Hematopoietic multipotent progenitor cell (in vitro differentiated cells): Measurements from ENCODE around the gene AGTR1. TPM values are rescaled to one million over a fixed set of nuclear protein-coding genes. Genes with fewer than 3 reads are reported as not detected.
"Not testable (repeated sequence)": the region's sequence is repeated elsewhere in the genome, so short reads cannot be mapped to it uniquely, and the experiment has no call there.

Source experiments
- DNase-seq, 3 donors: peaks; one replicate each; pipeline ENCODE4 v3.0.0-alpha.2; 2011 to 2015; ENCODE audit warnings: low read depth in 2 of 3, low spot score in 2 of 3
- total RNA-seq: library from RNA; depleted of rRNA; stranded (reverse); fragments of >200 nt; gene quantifications from one replicate; pipeline ENCODE4 v1.2.3, GENCODE V29; 2012

Gene AGTR1
- total RNA-seq, 1 donor = not detected

DNA sequence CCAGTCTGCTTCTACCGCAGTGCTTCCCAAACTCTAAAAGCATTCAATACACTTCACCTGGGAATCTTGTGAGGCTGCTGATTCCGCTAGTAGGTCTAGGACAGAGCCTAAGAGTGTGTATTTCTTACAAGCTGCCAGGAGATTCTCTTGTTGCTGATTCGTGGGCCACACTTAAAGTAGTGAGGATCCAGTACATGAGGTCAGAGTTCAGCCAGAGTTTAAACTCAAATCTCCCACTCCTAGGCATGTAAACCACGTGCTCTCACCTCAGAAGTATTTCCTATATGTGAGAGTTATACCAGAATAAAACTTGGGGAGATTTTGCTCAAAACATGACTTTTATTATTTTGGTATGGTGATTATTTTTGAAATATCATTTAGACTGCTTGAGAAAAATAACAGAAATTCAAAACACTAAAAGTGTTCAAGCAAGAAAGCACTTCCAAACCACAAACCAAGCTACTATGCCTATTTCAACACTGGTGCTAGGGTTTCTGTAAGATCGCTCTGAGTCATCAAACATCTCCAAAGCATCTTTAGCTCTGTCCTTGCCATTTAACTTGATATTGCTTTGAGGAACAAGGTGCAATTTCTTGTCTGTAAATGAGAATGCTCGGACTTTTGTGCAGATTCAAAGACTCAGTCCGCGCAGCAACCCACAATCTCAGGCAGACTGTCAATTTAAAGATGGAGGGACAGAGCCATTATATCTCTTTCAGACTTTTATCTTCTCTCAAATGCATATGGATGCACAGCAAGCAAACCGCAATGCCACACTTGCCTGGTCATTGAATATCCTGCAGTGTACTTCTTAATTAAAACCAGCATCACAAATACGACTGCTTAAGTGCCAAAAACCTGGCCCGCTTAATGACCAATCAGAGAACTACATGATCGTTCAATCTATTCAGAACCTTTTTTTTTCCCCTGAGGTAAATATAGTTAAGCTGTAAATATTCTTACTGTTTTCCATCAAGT is 59.8 kb downstream of the AGTR1 start:
- no peak for DNase-seq

DNA sequence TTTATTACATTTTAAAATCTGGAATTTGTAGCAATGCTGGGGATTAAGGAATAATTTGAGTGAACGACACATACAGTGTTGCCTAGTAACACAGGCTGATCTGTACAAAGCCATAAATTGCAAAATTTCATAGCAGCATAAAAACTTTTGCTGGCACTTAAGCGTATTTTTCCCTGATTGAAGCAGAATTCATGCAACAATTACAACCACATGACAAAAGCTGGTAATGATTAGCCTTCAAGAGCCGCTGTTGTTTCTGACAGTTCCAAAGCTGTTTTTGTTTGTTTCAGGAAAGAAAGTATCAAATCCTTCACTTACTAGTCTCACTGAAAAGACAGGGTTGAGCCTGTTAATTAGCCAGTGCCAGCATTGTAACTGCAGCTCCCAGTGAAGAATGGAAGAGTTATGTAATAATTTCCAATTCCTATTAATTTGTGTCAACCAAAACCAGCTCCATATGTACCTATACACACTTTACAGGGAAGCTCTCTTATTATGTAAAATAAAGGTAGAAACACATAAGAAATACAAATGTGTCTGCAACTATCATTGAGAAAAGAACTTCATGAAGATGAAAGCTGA is 60.7 kb downstream of the AGTR1 start:
- DNase-seq = no peak

DNA sequence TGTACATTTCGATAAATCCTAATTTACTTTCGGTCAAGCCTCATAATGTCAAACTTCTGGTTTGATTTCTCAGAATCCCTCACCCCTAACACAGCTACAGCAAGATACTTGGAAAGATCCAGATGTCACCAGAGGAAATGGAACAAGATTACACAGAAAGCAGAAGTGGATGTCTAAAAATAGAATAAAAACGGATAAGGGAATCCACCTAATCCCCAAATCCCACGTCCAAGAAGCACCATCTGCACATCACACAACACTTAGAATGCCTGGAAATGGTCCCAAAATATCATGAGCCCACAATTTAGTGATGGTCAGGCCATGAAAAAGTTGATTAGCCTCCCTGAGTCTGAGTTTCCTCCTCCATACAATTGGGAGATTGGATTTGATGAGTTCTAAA is 61.7 kb downstream of the AGTR1 start:
- DNase-seq = no peak

DNA sequence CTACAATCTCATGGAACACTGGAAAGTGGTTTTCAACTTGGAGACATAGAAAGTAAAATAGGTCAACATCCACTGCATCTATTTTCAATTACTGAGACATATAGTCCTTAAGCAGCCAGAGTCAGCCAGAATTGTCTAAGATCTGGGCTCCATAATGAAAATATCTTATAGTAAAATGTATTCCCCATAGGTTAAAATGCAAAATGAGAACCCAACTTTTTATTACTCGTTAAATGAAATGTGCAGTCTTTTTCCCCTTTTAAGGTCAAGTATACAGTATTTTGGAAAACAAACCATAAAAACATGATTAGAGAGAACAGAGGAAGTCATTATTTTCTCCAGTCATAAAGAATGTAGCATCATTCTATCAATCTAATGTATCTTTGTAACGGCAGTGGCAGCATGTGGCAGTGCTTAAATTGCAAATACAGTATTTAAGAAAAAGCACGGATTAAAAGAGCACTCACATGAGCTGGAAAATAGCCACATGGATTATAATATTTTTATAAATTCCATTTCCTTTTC is 65.5 kb downstream of the AGTR1 start:
- no peak for DNase-seq

DNA sequence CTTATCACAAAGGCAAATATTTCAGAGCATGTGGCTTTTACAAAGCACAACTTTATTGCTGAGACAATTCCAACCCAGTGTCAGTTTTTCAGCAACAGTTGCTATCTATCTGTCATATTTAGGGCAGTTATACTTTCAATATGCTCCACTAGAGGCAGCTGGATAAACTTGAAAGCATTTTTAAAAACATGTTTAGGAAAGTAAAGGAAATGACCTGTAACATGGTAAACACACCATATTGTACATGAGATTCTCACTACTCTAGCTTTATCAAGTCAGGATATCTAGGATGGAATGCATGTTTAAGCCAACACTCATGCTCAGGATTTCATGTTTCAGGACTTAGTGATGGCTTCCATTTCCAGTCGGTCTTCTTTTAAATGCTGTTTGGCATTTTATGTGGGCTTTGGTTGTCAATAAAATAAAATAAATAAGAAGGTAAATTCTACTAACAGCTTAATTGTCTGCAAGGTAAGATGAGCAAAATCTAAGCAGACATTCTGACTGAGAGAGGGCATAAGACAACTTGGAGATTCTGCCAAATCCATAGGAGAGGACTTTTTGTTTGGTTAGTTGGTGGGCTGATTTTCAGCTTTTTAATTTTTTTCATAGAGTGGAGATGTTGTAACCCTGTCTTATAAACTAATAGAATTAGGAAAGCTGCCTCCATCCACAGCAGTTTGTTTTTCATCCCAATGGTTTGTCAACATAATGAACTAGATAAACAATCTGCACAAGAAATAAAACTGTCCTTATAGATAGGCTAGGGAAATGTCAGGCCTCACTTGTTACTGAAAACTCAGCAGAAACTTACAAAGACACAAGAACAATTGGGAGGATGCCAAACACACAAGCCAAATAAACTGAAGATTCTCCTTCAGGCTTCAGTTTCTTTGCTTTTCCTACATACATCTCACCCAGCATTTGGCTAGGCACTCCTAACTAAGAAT is 66.6 kb downstream of the AGTR1 start:
- DNase-seq = no peak

DNA sequence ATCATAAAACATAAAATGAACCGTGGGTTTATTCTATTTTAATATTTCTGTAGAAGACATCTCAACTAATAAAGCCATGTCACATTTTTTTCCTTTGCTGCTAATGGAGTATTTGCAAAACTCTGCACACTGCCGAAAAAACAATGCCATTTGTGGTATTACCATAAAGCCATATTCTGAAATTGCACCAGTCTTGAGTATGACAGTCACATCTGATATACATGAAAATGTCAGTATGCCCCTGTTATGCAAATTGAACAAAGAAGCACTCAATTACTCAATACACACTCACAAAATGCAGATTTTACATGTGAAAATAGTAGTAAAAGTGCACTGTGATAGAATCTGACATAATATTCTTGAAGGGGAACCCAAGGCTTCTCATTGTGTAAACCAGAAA is 74.7 kb downstream of the AGTR1 start:
- no peak for DNase-seq

DNA sequence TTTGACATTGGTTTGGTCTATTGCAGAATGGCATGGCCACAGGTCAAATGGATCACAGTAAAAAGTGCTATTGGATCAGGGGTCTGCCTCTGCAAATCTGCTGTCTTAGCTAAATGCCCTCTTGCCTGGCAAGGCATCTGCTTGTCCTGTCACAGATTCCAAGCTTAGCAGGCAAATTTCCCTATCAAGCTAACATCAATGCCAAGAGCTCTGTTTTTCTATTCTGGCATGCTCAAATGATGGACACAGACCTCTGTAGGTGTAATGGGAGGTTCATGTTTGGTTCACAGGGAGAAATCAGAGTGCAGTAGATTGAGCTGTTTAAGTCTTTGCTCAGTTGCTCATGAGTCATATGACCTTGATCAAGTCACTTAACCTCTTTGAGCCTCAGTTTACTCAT is 75.1 kb downstream of the AGTR1 start:
- no peak for DNase-seq

DNA sequence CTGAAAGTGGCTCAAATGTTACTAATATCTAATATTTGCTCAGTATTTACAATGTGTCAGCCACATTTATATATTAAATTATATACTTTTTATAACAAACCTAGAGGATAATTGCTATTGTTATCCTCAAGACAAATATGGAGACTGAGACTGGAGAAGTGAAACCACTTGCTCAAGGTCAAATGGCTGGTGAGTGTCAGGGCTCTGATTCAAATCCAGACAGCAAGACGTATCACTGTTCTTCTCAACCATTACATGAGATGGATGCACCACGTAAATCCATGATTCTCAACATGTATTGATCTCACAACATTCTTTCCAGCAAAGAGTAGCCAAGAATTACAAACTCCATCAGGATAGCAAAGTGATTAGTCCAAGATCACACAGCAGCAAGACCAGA is 76.1 kb downstream of the AGTR1 start:
- DNase-seq = no peak

DNA sequence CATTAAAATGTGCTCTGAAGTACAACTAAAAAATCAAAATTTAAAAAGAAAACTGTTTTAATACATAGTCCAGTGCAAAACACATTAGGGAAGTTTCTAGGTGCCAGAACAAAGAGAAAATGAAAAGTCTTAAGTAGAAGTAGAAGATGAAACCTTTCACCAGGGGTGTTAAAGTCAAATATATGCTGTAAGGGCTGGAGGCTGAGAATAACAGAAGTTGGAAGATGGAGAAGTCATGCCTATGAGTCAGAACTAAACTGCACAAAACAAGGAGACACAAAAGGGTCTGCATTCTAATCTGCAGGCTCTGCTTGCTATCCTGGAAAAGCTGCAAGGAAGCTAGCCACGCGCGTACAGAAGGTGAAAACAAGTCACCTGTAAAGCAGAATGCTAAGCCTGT is 81.2 kb downstream of the AGTR1 start:
- DNase-seq = no peak

DNA sequence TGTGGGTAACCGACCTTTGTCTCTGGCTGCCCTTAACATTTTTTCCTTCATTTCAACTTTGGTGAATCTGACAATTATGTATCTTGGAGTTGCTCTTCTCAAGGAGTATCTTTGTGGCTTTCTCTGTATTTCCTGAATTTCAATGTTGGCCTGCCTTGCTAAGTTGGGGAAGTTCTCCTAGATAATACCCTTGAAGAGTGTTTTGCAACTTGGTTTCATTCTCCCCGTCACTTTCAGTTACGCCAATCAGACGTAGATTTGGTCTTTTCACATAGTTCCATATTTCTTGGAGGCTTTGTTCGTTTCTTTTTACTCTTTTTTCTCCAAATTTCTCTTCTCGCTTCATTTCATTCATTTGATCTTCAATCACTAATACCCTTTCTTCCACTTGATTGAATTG is 87.3 kb downstream of the AGTR1 start:
- DNase-seq = not testable (repeated sequence)

DNA sequence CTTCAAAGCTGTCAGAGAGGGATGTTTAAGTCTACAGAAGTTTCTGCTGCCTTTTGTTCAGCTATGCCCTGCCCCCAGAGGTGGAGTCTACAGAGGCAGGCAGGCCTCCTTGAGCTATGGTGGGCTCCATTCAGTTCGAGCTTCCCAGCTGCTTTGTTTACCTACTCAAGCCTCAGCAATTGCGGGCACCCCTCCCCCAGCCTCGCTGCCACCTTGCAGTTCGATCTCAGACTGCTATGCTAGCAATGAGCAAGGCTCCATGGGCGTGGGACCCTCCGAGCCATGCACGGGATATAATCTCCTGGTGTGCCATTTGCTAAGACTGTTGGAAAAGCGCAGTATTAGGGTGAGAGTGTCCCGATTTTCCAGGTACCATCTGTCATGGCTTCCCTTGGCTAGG is 88.5 kb downstream of the AGTR1 start:
- not testable (repeated sequence) for DNase-seq

DNA sequence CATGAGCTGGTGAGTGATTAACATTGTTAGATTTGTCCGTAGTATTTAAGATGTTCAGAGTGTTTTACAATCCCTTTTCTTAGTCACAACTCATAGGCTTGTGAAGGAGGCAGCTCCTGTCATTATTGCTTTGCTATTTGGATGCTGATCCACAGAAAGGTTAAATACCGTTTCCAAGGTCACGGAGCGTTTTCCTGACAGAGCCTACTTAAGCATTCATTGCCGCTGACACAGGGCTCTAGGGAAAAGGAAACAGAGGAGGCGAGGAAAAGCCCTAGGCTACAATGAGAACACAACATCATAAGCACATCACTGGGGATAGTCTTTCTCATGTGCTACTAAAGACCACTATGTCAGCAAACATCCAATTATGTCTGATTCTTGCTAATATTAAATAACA is 91.4 kb downstream of the AGTR1 start:
- no peak for DNase-seq

DNA sequence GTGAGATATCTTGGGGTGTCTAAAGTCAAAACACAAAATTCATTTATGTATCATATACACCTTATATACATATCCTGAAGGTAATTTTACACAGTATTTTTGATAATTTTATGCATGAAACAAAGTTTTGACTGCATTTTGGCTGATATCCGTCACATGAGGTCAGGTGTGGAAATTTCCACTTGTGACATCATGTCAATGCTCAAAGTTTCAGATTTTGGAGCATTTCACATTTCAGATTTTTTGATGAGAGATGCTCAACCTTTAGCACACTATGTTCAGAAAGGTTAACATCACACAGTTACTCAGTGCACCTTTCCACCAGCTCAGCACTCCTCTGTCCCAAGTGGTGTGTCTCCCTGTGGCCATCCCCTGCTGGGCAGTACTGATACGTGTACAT is 92.2 kb downstream of the AGTR1 start:
- no peak for DNase-seq

DNA sequence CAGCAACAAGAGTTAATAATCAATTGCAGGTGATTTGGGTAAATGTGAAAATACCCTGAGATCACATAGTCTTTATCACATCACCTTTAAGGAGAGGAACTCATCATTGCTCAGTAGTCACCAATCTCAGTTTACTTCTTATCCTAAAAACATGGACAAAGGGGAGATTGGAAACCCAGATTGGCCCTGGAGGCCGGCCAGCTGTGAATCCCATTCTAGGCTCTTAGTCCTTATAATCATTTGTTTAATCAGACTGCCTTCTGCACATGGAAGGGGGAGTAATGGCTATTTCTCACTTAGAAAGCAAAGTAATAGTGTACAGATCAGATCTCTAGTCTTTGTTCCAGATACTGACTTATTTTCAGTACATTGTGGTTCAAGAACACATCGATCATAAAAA is 92.7 kb downstream of the AGTR1 start:
- DNase-seq = no peak

DNA sequence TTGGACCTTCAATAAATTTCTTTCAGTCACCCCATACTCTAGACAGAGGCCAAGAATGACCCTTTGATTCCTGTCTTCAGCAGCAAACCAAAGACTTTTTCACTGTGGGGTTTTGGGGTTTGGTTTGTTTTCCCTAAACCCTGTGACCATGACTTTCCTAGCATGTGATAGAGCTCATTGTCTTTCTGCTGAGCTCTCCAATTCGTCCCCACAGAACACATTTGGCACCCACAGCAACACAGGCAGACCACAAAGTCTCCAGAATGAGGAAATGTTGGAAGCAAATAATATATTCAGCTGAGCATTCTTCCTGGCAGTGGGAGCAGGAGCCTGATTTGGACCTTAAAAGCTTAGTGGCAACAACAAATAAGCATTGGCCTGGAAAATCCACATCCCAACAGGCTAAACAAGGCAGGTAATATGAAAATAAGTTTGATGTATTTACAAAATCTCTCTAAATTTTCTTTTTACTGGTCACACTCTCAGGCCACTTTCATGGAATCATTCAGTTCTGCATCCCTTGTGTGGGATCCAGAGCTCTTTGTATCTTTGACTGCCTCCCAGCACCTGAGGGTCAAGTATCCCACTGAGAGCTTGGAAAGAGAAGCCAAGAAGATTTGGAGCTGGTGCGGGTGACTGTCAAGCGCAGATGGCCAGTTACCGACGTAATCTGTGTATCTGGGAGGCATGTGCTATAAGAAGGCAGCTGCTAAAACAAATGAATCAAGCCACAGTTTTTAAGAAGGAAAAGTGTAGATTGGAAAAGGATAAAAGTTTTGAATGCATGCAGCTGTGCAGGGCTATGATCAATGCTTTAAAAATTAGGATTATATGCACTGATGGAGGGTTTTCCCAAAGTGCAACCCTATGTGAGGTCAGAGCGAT is 93.4 kb downstream of the AGTR1 start:
- no peak for DNase-seq

DNA sequence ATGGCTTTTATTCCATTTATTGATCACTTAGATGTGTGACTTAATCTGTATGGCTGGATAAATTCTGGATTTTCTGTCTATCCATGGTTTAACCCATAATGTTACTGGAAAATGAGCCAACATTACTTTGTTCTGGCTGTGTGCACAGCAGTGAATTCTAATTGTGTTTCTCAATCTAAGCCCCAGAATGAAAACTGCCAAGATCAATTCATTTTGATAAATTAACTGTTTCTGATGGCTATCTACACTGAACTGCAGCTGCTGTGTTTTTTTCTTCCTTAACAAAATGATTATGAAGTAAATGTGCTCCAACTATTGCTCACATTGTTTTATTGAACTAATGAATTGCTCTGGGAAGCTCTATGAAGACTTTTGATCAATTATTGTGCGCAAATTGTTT is 94.2 kb downstream of the AGTR1 start:
- no peak for DNase-seq

DNA sequence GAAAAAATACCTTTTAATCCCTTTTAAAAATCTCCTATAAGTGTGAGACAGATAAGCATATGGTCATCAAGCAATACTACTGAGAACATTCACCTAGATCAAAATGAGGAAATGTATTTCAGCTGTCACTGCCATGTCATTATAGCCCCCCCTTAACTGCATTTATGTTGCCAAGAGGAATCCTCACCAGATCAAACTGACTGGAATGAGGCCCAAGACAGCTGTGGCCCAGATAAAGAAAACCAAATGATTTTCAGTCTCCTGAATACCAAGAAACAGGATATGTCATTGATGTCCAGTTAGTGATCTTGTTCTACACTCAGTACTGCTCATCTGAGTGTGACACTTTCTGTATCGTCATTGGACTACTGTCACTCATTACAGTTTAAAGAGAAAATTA is 94.8 kb downstream of the AGTR1 start:
- DNase-seq = peak in 1 of 3 donors; percentile 4
